Peyer's patch (tissue), 4 donors: ENCODE data around the gene STOM. TPM values are rescaled to one million over a fixed set of nuclear protein-coding genes. Genes with fewer than 3 reads are reported as not detected.

Source experiments
- DNase-seq, 3 donors: peaks; one replicate each; pipeline ENCODE4 v3.0.0-alpha.2; 2017 to 2019
- H3K27ac ChIP-seq, 4 donors: fragments of 200-600 bp; sonication (generic); one replicate each; pipeline ENCODE4 v1.5.1; 2016 to 2019
- H3K27me3 ChIP-seq, 2 donors: fragments of 200-600 bp; sonication (generic); one replicate each; pipeline ENCODE4 v1.5.1; 2019
- H3K36me3 ChIP-seq, 3 donors: fragments of 200-600 bp; sonication (generic); one replicate each; pipeline ENCODE4 v1.5.1; 2016 to 2019
- H3K4me1 ChIP-seq, 4 donors: fragments of 200-600 bp; sonication (generic); one replicate each; pipeline ENCODE4 v1.5.1; 2016 to 2019
- H3K4me3 ChIP-seq, 4 donors: fragments of 200-600 bp; sonication (generic); 1 replicate in 3 of 4; 2 replicates in 1 of 4; pipeline ENCODE4 v1.5.1; 2016 to 2019; ENCODE audit warnings: mild to moderate bottlenecking in 1 of 4
- H3K9me3 ChIP-seq, 4 donors: fragments of 200-600 bp; sonication (generic); one replicate each; pipeline ENCODE4 v1.5.1; 2016 to 2019; ENCODE audit warnings: mild to moderate bottlenecking in 1 of 4
- CTCF ChIP-seq, 6 experiments: fragments of 450-650 bp in 4 of 6; fragments of 200-600 bp in 2 of 6; sonication (generic) in 1 of 6; IDR thresholded peaks; one replicate each; pipeline ENCODE4 v1.5.1; 2017 to 2019; ENCODE audit warnings: antibody characterized with exemption in 6 of 6, mild to moderate bottlenecking in 3 of 6, moderate library complexity in 1 of 6
- POLR2A ChIP-seq, 2 donors: fragments of 450-650 bp; IDR thresholded peaks; one replicate each; pipeline ENCODE4 v1.5.1; 2017; ENCODE audit warnings: antibody characterized with exemption in 2 of 2, mild to moderate bottlenecking in 2 of 2, moderate library complexity in 2 of 2
- total RNA-seq, 4 donors: library from RNA; depleted of rRNA; stranded (reverse); fragments of >200 nt; gene quantifications; one replicate each; pipeline ENCODE4 v1.1.0, GENCODE V29; 2016

STOM gene
- total RNA-seq, 4 donors from 2014 or later, result 30.5 to 60.1 (median 47.2) TPM

- Histone ChIP-seq H3K4me1 (peaks cover 0 to 24% (median 0%) of the 10 kb centered on the region in 4 donors), H3K27ac (peak overlapping the region in 2 of 4 donors; percentile 49 to 55), H3K27me3 (no peaks in the 10 kb centered on the region), H3K4me3 (no peak overlapping the region), H3K36me3 (peaks cover 0 to 90% (median 0%) of the 10 kb centered on the region in 3 donors), H3K9me3 (no peaks in the 10 kb centered on the region)
- TF ChIP-seq CTCF (IDR thresholded peaks at IDR 0.05) (no peak), POLR2A (IDR thresholded peaks at IDR 0.05) (no peak)
- peak in 1 of 3 donors; percentile 41 for DNase-seq
Observed at GRCh38 chr9:121316852-121317373, 53.1 kb downstream of the STOM start.

- TF ChIP-seq CTCF (IDR thresholded peaks at IDR 0.05), result no peak
- TF ChIP-seq POLR2A (IDR thresholded peaks at IDR 0.05), result no peak
- Histone ChIP-seq H3K9me3 (no peaks in the 10 kb centered on the region), H3K27ac (peak overlapping the region in 1 of 4 donors; percentile 49), H3K36me3 (peaks cover 0 to 90% (median 0%) of the 10 kb centered on the region in 3 donors), H3K4me3 (no peak overlapping the region), H3K27me3 (no peaks in the 10 kb centered on the region), H3K4me1 (peaks cover 0 to 23% (median 0%) of the 10 kb centered on the region in 4 donors)
- peak in 1 of 3 donors; percentile 24 for DNase-seq
Observed at GRCh38 chr9:121316378-121316777, 53.7 kb downstream of the STOM start.

- peak in 1 of 3 donors; percentile 40 for DNase-seq
- no peak overlapping the region for H3K27ac ChIP-seq
- no peak overlapping the region for H3K4me3 ChIP-seq
- H3K9me3 ChIP-seq, result no peaks in the 10 kb centered on the region
- peaks cover 0 to 87% (median 0%) of the 10 kb centered on the region in 3 donors for H3K36me3 ChIP-seq
- no peaks in the 10 kb centered on the region for H3K27me3 ChIP-seq
- peaks cover 0 to 11% (median 0%) of the 10 kb centered on the region in 4 donors for H3K4me1 ChIP-seq
- TF ChIP-seq CTCF (IDR thresholded peaks at IDR 0.05), result no peak
- no peak for TF ChIP-seq POLR2A (IDR thresholded peaks at IDR 0.05)
Observed at GRCh38 chr9:121313458-121314152, 56.4 kb downstream of the STOM start.

GRCh38 chr9:121312169-121312568 lies 57.9 kb downstream of the STOM start:
- Histone ChIP-seq H3K9me3 (no peaks in the 10 kb centered on the region), H3K27ac (no peak overlapping the region), H3K4me3 (no peak overlapping the region), H3K4me1 (peaks cover 0 to 4% (median 0%) of the 10 kb centered on the region in 4 donors), H3K27me3 (no peaks in the 10 kb centered on the region), H3K36me3 (peaks cover 0 to 88% (median 0%) of the 10 kb centered on the region in 3 donors)
- peak in 1 of 3 donors; percentile 43 for DNase-seq
- TF ChIP-seq POLR2A (IDR thresholded peaks at IDR 0.05) (no peak), CTCF (IDR thresholded peaks at IDR 0.05) (no peak)

- H3K9me3 ChIP-seq, result no peaks in the 10 kb centered on the region
- peaks cover 0 to 1% (median 0%) of the 10 kb centered on the region in 4 donors for H3K4me1 ChIP-seq
- TF ChIP-seq CTCF (IDR thresholded peaks at IDR 0.05), result no peak
- TF ChIP-seq POLR2A (IDR thresholded peaks at IDR 0.05), result no peak
- H3K27me3 ChIP-seq, result no peaks in the 10 kb centered on the region
- no peak overlapping the region for H3K27ac ChIP-seq
- DNase-seq, result peak in 1 of 3 donors; percentile 24
- peaks cover 0 to 88% (median 0%) of the 10 kb centered on the region in 3 donors for H3K36me3 ChIP-seq
- H3K4me3 ChIP-seq, result no peak overlapping the region
Observed at GRCh38 chr9:121310571-121310970, 59.5 kb downstream of the STOM start.
